Stimulated activated CD8-positive, alpha-beta memory T cell treated with anti-CD3 and anti-CD28 coated beads, Interleukin-2, amount 100 ng/mL, for 1 hour (primary cell): ENCODE results near the gene DNASE1L3.

Experiments
- DNase-seq, 2 donors: peaks; one replicate each; pipeline ENCODE4 v3.0.0-alpha.2; 2020; ENCODE audit warnings: low read depth in 2 of 2

The DNASE1L3 gene

DNA sequence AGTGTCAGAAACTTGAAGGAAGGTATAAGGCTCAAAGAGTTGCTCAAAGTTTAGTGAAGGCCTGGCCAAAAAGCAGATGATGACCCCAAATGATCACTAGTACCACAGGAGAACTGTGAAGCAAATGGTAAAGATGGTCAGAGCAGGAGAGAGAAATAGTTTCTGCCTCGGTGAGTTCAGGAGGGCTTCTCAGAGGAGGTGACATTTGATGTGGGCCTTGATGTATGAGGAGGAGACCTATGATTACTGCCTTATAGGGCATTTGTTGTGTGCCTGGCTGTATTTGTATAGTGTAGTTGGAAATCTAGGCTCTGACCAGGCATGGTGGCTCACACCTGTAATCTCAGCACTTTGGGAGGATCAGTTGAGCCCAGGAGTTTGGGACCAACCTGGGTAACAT lies 50.4 kb downstream of the DNASE1L3 start:
- DNase-seq, result no peak

DNA sequence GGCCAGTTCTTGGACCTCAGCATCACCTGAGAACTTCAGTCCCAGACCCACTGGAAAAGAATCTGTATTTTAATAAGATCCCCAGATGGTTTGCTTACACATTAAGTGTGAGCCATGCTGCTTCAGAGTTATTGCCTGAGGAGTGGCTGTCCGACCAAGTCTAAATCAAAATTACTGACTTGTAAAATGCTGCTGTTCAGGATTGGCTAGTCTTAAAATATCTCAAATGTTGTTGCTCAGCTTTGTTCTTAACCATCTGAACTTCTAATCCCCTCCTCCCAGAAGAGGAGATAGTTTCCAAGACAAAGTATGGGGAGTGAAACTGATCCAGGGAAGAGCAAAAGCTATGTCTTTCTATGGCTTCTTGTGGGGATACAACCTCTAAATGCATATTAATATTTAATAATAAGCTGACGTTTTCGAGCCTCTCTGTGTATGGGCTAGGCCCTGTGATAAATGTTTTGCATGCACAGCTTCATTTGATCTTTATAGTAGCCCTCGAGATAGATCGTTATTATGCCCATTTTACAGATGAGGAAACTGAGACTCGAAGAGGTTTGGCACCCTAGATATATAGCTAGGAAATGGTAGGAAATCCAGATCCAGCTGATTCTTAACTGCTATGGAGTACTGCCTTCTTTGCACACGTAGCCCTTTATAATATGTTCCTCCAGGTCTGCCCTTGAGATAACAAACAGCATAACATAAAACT lies 52.2 kb downstream of the DNASE1L3 start:
- no peak for DNase-seq

DNA sequence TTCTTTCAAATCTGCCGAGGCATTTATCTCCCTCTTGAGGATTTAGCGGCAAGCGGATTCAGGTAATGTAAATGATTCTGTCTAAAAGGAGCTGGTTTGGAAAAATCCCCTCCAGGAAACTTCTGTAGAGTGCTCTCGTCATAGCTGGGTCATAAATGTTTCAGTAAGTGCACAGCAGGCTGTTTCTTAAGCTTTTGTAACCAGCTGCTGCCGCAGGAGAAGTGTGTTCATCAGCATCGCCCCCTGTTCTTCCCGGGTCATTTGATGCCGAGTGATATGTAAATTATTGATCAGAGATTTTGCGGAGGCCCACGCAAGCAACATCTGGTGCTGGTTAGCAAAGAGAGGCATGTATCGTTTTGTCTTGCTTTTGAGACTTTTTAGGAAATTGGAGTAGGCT lies 53.1 kb downstream of the DNASE1L3 start:
- DNase-seq, result no peak

DNA sequence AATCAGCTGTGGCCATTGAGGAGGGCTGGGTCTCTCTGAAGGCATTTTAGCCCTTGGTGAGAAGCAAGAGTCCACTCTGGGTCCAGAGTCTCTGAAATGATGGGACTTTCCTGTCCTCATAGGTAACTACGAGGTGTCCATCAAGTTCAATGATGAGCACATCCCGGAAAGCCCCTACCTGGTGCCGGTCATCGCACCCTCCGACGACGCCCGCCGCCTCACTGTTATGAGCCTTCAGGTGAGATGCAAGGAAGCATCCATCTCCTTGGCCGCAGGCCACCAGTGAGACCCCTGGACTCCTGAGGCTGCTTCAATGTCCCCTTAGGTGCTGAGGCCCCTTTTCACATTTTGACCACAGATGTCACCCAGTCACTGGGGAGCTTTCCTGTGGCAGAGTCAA lies 54.9 kb downstream of the DNASE1L3 start:
- no peak for DNase-seq

DNA sequence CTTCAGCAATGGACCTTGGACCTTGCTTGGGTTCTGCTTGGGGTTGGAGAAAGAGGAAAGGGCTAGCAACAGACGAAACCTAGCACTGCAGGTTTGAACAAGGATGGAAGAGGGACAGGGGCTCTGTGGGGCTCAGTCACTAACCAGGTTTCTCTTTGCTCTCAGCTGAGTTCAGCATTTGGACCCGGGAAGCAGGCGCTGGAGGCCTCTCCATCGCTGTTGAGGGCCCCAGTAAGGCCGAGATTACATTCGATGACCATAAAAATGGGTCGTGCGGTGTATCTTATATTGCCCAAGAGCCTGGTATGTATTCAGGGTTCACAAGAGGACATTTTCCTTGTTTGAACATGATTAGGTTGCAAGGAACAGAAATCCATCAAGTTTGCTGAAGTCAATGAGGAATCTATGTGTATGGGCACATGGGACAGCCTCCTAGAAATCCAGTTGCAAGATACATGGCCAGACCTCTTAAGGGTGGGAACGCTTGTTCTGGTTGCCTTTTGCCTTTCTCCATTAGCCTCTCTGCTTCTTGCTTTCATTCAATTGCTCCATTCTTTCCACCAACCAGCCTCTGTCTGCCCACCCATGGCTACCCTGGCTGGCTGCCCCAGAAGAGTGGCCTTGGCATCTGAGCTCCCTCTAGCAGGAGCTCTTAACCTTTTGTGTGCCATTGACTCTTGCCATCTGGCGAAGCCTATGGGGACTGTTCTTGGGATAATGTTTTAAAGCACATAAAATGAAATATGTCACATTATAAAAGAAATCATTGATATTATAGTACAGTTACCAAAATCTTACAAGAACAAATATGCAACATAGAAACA lies 55.9 kb downstream of the DNASE1L3 start:
- DNase-seq, result no peak

DNA sequence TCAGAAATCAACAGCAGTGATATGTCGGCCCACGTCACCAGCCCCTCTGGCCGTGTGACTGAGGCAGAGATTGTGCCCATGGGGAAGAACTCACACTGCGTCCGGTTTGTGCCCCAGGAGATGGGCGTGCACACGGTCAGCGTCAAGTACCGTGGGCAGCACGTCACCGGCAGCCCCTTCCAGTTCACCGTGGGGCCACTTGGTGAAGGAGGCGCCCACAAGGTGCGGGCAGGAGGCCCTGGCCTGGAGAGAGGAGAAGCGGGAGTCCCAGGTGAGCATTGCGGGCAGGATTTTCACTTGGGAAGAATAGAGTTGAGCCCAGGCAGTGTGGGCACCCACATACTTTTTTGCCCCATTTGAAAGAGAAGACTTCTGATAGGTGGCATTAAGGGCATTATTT lies 57.4 kb downstream of the DNASE1L3 start:
- DNase-seq, result no peak

DNA sequence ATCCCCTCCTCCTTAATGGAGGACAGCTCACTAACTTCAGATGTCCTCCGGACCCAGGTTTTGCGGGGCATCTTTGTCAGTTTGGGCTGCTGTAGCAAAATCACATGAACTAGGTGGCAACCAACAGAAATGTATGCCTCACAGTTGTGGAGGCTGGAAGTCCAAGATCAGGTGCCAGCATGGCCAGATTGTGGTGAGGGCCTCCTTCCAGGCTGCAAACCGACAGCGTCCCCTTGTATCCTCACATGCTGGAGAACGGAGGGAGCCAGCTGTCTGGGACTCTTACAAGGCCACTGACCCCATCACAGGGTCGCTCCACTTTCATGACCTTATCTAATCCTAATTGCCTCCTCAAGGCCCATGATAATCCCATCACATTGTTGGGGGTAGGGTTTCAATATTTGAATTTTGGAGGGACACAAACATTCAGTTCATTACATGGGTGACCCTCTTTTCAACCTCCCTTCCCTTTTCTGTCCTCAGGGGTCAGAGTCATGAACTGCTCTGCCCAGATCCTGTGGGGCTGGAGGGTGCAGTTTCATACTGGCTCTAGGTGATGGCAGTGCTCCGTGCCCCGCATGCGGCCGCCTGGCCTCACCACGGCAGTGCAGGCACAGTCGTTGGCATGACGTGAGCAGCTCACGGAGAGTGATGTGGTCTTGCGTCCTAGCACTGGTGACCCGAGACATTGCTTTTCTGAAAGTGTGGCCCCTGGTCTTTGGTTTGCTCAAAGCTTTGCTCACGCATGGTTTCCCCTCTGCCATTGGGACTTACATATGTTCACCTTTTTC lies 58.4 kb downstream of the DNASE1L3 start:
- no peak for DNase-seq

DNA sequence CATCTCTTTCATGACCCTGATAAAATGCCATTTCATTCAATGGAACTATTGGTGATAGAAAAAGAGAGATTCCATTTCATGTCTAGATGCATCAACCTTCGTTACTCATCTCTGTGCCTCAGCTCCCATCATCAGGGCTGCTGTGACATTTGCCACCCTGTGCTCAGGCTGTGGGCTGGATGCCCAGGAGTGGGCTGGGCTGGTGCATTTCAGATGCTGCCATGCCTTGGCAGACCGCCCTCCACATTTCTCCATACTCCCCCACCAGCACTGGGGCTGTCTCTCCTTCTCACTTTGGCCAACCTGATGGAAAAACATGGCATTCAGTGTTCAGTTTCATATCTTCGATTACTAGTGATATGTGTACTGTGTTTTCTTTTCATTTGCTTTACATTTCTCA lies 59.1 kb downstream of the DNASE1L3 start:
- DNase-seq, result no peak

DNA sequence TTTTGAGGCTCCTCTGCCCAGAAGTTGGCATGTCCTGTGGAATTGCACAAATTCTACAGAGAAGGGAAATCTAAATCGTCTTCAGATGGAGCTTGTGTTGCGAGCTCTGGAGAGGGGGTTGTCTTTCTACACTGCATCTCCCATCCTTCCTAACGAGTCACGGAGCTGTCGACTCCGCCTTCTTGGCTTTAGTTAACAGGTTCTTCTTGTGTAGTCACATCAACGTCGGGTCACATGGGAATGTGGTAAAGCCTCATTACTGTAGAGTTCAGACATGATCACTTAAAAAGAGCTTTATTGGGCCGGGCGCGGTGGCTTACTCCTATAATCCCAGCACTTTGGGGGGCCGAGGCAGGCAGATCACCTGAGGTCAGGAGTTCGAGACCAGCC lies 60.0 kb downstream of the DNASE1L3 start:
- DNase-seq, result no peak

DNA sequence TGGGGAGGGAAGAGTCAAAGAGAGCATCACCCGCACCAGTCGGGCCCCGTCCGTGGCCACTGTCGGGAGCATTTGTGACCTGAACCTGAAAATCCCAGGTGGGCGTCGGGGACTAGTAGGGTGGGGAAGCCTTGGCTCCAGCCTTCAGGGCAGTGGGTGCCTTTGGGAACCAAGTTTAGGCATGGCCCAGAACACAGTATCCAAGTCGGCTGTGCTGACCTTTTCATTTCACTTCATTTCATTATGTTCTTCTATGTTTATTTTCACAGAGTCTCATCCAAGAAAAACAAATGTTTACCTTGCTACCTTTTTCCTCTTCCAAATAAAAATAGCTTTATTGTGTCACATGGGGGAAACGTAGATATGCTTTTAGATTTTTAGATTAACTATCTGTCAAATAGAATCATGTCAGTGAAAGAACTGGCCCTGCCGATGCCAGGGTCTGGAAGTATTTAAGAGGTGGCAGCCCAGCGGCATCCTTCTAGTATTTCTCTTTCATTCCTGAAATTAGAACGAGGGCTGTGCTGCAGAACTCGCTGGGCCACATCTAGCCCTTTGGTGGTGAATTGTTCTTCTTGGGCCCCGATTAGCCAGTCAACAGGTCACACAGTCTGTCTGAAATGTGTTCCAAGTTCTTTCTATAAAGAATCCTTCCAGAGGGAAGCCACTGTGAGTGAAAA lies 60.5 kb downstream of the DNASE1L3 start:
- no peak for DNase-seq

DNA sequence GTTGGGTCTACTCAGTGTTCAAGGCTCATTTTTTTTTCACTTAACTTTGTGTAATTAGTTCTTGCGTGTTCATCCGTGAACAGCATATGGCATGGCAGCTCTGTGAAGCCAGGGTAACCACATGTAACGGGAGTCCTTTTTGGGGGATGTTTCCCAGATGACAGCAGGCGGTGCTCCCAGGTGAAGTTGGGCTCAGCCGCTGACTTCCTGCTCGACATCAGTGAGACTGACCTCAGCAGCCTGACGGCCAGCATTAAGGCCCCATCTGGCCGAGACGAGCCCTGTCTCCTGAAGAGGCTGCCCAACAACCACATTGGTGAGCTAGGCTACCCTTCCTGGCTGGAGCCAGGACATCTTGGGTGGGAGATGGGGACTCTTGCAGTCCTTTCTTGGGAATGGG lies 62.7 kb downstream of the DNASE1L3 start:
- no peak for DNase-seq

DNA sequence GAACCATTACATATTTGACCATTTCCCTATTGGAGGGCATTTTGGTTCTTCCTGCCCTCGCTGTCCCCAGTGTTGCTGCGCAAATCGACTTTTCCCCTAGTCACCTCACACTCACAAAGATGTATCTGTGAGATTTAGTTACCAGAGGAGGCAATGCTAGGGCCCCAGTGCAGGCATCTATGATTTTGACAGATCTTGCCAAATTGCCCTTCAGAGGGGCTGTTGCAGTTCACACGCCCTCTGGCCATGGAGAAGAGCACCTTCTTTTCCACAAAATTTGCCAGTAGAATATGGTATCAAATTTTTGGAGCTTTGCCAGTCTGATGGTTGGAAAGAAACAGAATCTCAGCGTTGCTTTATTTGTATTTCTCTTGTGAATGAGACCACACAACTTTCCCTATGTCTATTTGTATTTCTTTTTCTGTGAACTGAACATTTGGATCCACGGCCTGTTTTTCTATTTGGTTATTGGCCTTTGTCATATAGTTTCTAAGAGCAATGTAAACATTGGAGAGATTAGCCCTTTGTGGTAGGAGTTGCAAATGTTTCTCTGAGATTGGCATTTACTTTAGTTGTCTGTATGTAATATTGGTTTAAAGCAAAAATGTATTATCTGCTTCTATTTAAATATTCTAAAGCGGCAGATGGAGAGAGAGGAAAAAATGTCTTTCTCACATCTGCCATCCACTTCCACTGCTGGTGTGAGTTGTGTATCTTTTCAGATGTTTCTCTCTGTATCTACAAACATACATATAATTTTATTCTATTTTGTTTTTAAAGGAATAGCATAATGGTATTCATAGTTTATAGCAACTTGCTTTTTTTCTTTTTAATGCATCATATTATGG lies 66.1 kb downstream of the DNASE1L3 start:
- no peak for DNase-seq

DNA sequence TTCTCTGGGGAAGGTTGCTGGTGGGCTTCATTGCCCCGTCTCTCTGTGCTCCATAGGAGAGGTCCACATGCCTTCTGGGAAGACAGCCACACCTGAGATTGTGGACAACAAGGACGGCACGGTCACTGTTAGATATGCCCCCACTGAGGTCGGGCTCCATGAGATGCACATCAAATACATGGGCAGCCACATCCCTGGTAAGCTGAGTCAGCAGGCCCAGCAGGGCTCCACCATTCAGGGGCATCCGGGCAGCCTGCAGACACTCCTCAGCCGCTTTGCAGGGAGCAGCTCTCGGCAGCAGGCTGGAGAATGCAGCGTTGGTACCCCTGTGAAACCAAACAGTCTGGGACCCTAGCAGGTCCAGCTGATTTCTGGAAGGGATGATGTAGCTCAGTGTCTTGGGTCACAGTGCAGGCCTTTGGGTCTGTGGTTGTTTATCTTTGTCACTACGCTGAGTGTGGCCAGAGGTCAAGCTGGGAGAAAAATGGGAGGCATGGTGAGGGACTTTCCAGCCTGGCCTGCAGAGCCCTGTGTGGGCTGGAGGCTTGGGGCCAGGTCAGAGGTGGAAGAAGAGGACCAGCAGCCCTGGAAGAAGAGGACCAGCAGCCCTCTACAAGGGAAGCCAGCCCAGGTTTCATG lies 67.2 kb downstream of the DNASE1L3 start:
- DNase-seq, result no peak
